GM12872 (cell line): ENCODE data around the gene PRDM1.

Source experiments
- CTCF ChIP-seq: IDR thresholded peaks from 3 replicates; pipeline ENCODE4 v1.5.1; 2011; ENCODE audit warnings: low read depth, mild to moderate bottlenecking, low read length, moderate library complexity; ENCODE audit not compliant: insufficient read depth

The PRDM1 gene

DNA sequence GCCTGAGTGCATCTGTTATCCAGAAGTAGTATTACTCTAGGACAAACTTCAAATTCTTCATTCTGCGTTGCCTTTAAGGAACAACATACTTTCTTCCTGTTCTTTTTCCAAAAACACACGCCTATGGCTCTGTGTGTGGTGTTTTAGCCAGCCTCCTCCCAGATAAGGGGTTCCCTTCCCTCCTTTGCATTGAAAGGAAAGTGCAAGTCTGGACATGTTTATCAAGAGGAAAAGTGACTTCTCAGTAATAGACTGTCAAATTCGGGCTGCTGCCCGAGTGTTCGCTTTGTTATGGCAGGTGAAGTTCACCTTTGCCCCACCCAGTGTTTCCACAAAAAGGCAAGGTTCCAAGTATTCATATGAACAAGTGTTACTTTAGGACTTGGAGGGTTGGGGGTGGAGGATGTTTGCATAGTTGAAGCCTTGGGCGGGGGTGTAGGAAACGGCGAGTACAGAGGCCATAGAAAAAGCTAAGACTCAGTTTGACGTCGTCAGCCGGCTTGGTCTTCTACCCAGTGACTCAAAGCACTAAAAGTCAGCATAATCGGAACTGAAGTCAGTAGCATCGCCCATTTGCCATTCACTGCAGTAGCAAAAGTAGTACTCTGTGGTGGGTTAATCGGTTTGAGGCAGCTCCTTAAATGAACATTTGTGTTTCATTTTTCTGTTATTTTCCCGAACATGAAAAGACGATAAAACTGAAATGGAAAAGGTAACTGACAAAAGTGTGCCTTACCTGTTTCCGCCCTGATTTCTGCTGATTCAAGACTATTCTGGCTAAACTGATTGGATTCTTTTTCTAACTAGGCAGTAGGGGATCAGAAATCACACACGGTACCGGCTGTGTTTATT, 12.5 kb downstream of the PRDM1 start:
- no peak for TF ChIP-seq CTCF

- no peak for TF ChIP-seq CTCF
Observed at GRCh38 chr6:106099235-106099537, 13.1 kb downstream of the PRDM1 start.

DNA sequence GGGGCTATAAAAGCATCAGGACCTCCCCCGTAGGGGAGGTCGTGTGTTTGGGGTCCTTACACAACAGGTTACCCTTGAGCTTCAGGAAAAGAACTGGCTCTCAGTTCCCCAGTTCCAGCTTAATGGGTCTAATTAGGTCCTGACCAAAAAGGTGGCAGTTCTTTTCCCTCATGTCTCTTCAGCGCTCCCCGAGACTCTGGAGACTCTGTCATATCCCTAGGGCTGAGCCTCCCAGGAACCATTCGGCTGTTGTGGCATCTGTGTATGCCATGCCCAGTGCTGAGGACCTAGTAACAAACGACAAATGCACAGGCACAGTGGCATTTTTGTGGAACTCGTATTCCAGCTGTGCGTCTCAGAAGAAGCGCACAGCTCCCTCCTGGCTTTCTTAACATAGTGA, 14.6 kb downstream of the PRDM1 start:
- TF ChIP-seq CTCF: no peak

DNA sequence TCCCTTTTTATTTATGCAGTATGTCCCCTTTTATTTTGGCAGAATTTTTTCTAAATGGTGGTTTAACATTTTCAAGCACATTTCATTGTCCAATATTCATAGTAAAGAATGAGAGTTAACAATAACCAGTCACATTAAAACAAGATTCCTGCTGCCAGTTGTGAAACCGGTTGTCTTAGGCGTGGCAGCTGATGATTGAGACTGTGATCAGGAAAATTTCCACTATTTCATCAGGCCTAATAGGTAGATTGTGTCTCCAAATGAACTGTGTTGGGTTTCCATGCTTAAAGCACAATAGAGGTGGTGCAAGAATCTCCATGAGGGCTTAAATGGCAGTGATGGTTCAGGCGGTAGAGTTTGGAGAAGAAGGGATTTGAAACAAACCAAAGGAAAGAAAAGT, 15.3 kb downstream of the PRDM1 start:
- TF ChIP-seq CTCF: no peak

DNA sequence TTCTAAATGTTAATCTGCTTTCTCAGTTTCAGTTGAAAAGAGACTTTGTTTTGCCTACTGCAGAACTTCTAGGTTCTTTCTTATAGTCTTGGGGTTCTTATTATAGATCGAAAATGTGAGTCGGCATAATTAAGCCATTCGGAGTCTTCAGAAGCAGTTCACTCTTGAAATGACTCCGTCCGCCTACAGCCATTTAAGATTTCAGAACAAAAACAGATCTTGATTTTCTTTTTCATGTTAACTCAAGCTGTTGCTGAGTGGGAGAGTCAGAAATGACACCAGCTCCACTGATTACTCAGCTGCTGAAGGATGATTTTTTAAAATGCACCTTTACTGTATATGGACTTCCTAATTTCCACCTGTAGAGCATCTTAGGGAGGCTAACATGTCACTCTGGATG, 15.9 kb downstream of the PRDM1 start:
- no peak for TF ChIP-seq CTCF

DNA sequence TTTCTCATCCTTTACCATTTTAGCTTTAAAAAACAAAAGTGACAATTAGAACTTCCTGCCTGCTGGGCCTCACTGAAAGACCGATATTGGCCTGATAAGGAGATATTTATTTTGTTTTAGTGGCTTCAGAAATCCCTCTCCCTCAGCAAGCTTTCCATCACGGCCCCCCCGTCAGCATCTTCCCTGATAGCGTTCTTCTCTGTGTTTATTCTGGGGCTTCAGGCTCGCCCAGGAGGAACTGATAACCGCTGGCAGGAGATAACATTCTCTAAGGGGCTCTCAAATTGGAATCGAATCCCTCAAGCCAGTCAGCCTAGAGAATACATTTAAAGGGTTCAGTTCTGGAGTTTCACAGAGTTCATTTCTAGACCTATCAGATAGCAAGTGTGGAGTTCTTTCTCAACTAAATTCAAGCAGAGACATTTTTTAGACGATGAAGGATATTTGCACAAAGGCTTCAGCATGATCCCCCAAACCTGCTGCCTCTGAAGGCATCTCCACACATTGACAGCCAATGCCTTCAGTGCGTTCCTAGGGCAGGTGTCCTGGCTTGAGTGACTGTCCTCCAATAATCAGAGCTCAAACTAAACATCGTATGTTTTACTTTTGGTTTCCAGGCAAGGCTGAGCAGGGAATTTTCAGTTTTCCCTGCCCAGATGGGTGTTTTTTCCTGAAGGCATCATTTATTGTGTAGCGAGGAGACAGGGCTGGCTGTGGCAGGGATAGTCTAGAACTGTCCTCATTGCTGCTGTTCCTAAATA, 17.0 kb downstream of the PRDM1 start:
- TF ChIP-seq CTCF: no peak

GRCh38 chr6:106103728-106104109, 17.6 kb downstream of the PRDM1 start:
- TF ChIP-seq CTCF: no peak
